K562 (cell line): ENCODE measurements around the gene LRRC61. TPM values are rescaled to one million over a fixed set of nuclear protein-coding genes. Genes with fewer than 3 reads are reported as not detected.

ENCODE experiments used
- ETV5 ChIP-seq: sonication (generic); formaldehyde crosslinking; IDR thresholded peaks from 2 replicates; pipeline ENCODE4 v1.4.0; 2020; ENCODE audit warnings: low read depth, mild to moderate bottlenecking, missing genetic modification reagents
- FIP1L1 ChIP-seq: fragments of 200-400 bp; formaldehyde crosslinking; IDR thresholded peaks from 2 replicates; pipeline ENCODE4 v1.6.1; 2018; ENCODE audit warnings: mild to moderate bottlenecking, low read depth, low read length; ENCODE audit not compliant: poor library complexity, severe bottlenecking
- GATA2 ChIP-seq: sonication (generic); formaldehyde crosslinking; IDR thresholded peaks from 2 replicates; pipeline ENCODE4 v1.4.0; 2020; ENCODE audit warnings: mild to moderate bottlenecking, missing genetic modification reagents
- GTF2A2 ChIP-seq: IDR thresholded peaks from 2 replicates; pipeline ENCODE4 v1.6.1; 2016; ENCODE audit warnings: mild to moderate bottlenecking, missing genetic modification characterization, missing compliant biosample characterization
- KAT2B ChIP-seq: IDR thresholded peaks from one replicate; pipeline ENCODE4 v1.6.1; 2012; ENCODE audit warnings: low read depth, mild to moderate bottlenecking, control low read depth, inconsistent platforms, low read length, moderate library complexity
- NELFE ChIP-seq: IDR thresholded peaks from 2 replicates; pipeline ENCODE4 v1.6.1; 2011; ENCODE audit warnings: mild to moderate bottlenecking; ENCODE audit not compliant: insufficient read depth, insufficient read length
- RNF2 ChIP-seq: sonication (generic); IDR thresholded peaks from 2 replicates; pipeline ENCODE4 v1.6.1; 2016
- SIX5 ChIP-seq, 2 experiments: IDR thresholded peaks; 2 replicates each; pipeline ENCODE4 v1.6.1; 2011; ENCODE audit warnings: low read length in 2 of 2, borderline replicate concordance in 1 of 2, low read depth in 1 of 2, mild to moderate bottlenecking in 1 of 2, moderate library complexity in 1 of 2; ENCODE audit not compliant: insufficient read depth in 1 of 2
- SLC30A9 ChIP-seq: fragments of 250-450 bp; sonication (Bioruptor Pico); IDR thresholded peaks from 2 replicates; pipeline ENCODE4 v1.8.0; 2022; ENCODE audit warnings: mild to moderate bottlenecking, moderate library complexity
- TAF9B ChIP-seq: fragments of 450-650 bp; IDR thresholded peaks from 2 replicates; pipeline ENCODE4 v1.6.1; 2018; ENCODE audit warnings: mild to moderate bottlenecking; ENCODE audit not compliant: partially characterized antibody
- TAL1 ChIP-seq: fragments of 450-650 bp; IDR thresholded peaks from 2 replicates; pipeline ENCODE4 v1.6.1; 2016; ENCODE audit warnings: mild to moderate bottlenecking
- ZNF253 ChIP-seq: fragments of 250-450 bp; sonication (Bioruptor Pico); conservative IDR thresholded peaks from 2 replicates; pipeline ENCODE4 v1.6.1; 2021; ENCODE audit warnings: mild to moderate bottlenecking
- ZZZ3 ChIP-seq: fragments of 450-650 bp; IDR thresholded peaks from 2 replicates; pipeline ENCODE4 v1.6.1; 2016; ENCODE audit warnings: antibody characterized with exemption, mild to moderate bottlenecking, moderate library complexity
- polyA plus RNA-seq, 8 experiments: library from polyadenylated mRNA; depleted of rRNA in 4 of 8; stranded (reverse) in 5 of 8; unstranded in 3 of 8; fragments of >200 nt; fragmentation: Nextera tagmentation in 2 of 8; fragmentation: Illumina TruSeq in 1 of 8; extraction: Ambion mirVana in 2 of 8; extraction: Trizol in 1 of 8; gene quantifications; 2 replicates each; pipeline versions ENCODE4 v1.2.1 to v1.2.3, GENCODE V29; 2011 to 2014; ENCODE audit warnings: inconsistent platforms in 1 of 8, missing spikeins in 1 of 8
- total RNA-seq, 7 experiments: library from RNA; depleted of rRNA in 6 of 7; stranded (reverse); fragments of >200 nt in 6 of 7; fragmentation: Illumina TruSeq in 2 of 7; extraction: Trizol in 2 of 7; gene quantifications; 2 replicates each; pipeline versions ENCODE4 v1.2.1 to v1.2.3, GENCODE V29; 2011 to 2021; ENCODE audit warnings: low replicate concordance in 1 of 7
- TF ChIP-seq, protein P1 (sequence below): fragments of 250-450 bp; sonication (Bioruptor Pico); IDR thresholded peaks from 2 replicates; pipeline ENCODE4 v1.5.0; 2021; ENCODE audit warnings: mild to moderate bottlenecking, borderline replicate concordance

LRRC61 gene
- total and polyA plus RNA-seq, 9 of the 15 experiments (the other 6 are each of a cell fraction or from before 2014, with no cell fraction given): 1.3 to 55.2 (median 35.2) TPM

DNA sequence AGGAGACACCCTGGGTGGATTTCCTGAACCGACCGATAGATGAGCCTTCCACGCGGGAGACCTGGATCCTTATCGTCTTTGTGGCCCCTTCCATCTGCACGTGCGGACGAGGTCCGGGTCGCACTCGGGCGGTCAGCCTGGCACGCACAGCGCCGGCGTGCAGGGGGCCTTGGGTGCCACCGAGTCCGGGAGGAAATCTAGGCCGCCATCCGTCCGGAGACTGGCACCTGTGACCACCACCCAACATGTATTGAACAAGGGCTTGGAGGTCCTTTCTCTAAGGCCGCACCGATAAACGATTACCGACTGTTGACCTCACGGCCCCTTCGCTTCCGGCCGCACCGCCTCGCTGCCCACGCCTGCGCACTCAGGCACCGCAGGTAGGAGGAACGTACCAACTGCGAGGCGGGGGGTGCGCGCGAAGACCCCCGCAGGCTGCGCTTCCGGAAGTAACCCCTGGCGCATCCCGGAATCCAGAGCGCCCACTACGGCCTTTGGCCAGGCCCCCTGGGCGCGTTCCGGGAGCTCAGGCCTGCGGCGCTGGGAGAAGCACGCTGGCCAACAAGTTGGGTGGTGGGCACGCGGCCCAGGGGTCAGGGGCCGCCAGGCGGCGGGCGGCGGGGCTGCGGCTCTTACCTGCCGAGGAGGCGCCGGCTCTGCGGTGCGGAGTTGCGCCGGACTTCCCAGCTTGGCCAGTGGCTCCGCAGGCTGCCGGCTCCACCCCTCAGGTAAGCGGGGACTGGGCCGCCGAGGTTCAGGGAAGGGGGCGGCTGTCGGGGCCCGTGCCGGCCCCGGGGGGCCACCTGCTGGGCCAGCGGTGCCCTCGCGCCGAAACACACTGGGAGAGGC lies at the start of gene LRRC61, which contains the start of gene ACTR3C (continued):
- TF ChIP-seq SLC30A9 (CRISPR knock-in tag) (peak; percentile 76; the same call in 1 of the 2 replicates), GTF2A2 (tag) (no peak), RNF2 (peak; percentile 90; the same call in 1 of the 2 replicates), ZZZ3 (peak; percentile 56; the same call in 1 of the 2 replicates), ETV5 (peak; percentile 99), KAT2B (no peak), FIP1L1 (peak; percentile 97), SIX5 (IDR thresholded peaks at IDR 0.05; ENCODE audit: borderline replicate concordance in 1 of 2, insufficient read depth in 1 of 2, low read depth in 1 of 2, low read length in 2 of 2) (peak in 1 of 2 experiments; percentile 22; a peak in 2 of 4 replicates), NELFE (no peak), ZNF253 (CRISPR knock-in tag) (no peak), TAL1 (no peak), GATA2 (CRISPR knock-in tag) (peak; percentile 46; the same call in 1 of the 2 replicates), TAF9B (no peak)
- TF ChIP-seq, protein P1, sequence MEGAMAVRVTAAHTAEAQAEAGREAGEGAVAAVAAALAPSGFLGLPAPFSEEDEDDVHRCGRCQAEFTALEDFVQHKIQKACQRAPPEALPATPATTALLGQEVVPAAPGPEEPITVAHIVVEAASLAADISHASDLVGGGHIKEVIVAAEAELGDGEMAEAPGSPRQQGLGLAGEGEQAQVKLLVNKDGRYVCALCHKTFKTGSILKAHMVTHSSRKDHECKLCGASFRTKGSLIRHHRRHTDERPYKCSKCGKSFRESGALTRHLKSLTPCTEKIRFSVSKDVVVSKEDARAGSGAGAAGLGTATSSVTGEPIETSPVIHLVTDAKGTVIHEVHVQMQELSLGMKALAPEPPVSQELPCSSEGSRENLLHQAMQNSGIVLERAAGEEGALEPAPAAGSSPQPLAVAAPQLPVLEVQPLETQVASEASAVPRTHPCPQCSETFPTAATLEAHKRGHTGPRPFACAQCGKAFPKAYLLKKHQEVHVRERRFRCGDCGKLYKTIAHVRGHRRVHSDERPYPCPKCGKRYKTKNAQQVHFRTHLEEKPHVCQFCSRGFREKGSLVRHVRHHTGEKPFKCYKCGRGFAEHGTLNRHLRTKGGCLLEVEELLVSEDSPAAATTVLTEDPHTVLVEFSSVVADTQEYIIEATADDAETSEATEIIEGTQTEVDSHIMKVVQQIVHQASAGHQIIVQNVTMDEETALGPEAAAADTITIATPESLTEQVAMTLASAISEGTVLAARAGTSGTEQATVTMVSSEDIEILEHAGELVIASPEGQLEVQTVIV (CRISPR knock-in tag): peak; percentile 71; the same call in 1 of the 2 replicates
